ENCODE measurements around the gene SLC25A23.
"Not testable (repeated sequence)": the region's sequence is repeated elsewhere in the genome, so short reads cannot be mapped to it uniquely, and the experiment has no call there.

The SLC25A23 gene

DNA sequence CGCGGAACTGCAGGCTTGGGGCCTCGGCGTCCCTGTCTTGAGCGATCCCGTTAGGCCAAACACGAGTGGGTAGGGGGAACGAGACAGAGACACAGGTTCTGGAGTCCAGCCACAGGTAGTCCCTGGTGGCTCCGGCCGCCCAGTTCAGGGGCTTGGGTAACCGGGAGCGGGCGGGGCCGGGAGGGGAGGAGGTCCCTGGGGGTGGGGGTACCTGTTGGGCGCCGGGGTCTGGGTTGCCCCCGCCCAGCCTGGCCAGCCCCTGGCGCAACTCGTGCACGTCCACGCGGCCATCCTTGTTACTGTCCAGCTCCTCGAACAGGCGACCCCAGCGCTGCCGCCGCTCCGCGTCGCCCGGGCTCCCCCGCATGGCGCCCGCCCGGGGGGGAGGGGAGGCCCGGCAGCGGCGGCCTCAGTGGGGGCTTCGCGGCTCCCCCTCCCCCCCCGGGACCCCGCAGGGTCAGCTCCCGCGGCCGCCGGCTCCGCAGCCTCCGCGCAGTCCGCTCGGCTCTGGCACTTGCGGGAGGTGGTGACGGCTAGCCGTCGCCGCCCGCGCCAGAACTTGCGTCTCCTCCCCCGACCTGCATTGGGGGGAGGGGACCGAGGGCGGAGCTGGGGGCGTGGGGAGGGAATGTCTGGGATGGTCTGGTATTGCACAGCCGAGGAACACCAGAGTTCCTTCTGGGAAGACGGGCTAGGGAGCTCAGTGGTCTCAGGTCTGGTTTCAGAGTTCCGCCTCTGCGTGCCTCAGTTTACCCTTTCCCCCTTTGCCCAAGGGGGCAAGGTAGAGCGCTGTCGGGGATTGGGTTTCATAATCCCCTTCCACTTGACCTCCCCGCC, at the start of gene SLC25A23:
TSS of gene SLC25A23 (minus strand) at position 531 of the 837 bp plus-strand sequence. CDS start at position 367, 164 bp downstream.
- H3K4me1 ChIP-seq (ENCODE audit: insufficient read depth, low read length): no peaks in the 10 kb centered on the region; the same call in 1 of the 2 replicates
- no peaks in the 10 kb centered on the region for H3K9me3 ChIP-seq (ENCODE audit: insufficient read depth, low read depth, low read length)
- H3K27ac ChIP-seq (ENCODE audit: low read length): no peak within 1 kb of the TSS
- H3K27me3 ChIP-seq (ENCODE audit: insufficient read depth, low read length): peaks cover 21% of the 10 kb centered on the region
- peaks cover 10% of the 10 kb centered on the region; the same call in 1 of the 2 replicates for H3K36me3 ChIP-seq (ENCODE audit: insufficient read depth, low read depth, low read length)
- H3K9ac ChIP-seq (ENCODE audit: low read depth, low read length): peak within 1 kb of the TSS; percentile 66; the same call in 1 of the 2 replicates
- H3K4me3 ChIP-seq (ENCODE audit: low read length): peak within 1 kb of the TSS; percentile 91

DNA sequence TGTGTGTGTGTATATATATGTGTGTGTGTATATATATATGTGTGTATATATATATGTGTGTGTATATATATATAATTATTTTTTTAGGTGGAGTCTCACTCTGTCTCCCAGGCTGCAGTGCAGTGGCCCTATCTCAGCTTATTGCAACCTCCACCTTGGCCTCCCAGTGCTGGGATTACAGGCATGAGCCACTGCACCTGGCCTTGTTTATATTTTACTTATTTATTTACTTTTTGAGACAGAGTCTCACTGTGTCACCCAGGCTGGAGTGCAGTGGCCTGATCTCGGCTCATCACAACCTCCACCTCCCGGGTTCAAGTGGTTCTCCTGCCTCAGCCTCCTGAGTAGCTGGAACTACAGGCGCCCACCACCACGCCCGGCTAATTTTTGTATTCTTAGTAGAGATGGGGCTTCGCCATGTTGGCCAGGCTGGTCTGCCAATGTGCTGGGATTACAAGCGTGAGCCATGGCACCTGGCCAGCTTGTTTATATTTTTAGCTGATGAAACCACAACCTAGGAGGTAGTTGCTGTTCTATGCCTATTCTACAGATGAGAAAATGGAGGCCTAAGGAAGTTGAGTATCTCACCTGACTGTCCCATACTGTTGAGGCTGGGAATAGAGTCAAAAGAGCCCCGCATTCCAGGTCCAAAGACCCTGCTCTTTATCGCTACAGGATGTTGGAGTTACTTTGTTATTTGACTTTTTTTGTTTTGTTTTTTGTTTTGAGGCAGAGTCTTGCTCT, 48.6 kb upstream of the SLC25A23 start:
- H3K4me1 ChIP-seq (ENCODE audit: insufficient read depth, low read length); H3K9me3 ChIP-seq (ENCODE audit: insufficient read depth, low read depth, low read length); H3K4me3 ChIP-seq (ENCODE audit: low read length); H3K36me3 ChIP-seq (ENCODE audit: insufficient read depth, low read depth, low read length); H3K27ac ChIP-seq (ENCODE audit: low read length); H3K27me3 ChIP-seq (ENCODE audit: insufficient read depth, low read length); H3K9ac ChIP-seq (ENCODE audit: low read depth, low read length): not testable (repeated sequence)

DNA sequence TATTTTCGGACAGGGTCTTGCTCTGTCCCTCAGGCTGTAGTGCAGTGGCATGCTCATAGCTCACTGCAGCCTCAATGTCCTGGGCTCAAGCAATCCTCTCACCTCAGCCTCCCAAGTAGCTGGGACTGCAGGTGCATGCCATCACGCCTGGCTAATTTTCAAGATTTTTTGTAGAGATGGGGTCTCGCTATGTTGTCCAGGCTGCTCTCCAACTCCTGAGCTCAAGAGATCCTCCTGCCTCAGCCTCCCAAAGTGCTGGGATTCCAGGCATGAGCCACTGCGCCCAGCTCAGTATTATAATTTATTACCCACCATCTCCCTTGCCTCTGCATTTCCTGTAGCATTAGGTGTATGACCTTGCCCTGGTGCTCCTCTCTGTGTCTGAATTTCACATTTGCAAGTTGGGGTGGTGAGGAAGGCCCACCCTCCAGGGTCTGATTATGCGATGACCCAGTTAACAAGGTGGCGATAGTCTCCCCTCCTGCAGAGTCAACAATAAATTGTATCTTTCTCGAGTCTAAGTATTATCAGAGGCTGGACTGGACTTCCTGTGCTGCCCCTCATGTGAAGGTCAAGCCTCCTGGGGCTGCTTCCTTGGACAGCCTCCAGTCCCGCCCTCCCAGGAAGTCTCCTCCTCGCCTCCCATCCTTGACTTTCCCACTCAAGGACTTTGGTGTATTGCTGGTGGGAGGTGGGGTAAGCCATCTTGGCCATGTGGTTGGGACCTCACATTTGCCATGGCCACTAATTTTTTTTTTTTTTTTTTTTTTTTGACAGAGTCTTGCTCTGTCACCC, 44.0 kb upstream of the SLC25A23 start:
- Histone ChIP-seq H3K4me1 (ENCODE audit: insufficient read depth, low read length) (no peaks in the 10 kb centered on the region), H3K9ac (ENCODE audit: low read depth, low read length) (no peak overlapping the region), H3K27ac (ENCODE audit: low read length) (no peak overlapping the region)

DNA sequence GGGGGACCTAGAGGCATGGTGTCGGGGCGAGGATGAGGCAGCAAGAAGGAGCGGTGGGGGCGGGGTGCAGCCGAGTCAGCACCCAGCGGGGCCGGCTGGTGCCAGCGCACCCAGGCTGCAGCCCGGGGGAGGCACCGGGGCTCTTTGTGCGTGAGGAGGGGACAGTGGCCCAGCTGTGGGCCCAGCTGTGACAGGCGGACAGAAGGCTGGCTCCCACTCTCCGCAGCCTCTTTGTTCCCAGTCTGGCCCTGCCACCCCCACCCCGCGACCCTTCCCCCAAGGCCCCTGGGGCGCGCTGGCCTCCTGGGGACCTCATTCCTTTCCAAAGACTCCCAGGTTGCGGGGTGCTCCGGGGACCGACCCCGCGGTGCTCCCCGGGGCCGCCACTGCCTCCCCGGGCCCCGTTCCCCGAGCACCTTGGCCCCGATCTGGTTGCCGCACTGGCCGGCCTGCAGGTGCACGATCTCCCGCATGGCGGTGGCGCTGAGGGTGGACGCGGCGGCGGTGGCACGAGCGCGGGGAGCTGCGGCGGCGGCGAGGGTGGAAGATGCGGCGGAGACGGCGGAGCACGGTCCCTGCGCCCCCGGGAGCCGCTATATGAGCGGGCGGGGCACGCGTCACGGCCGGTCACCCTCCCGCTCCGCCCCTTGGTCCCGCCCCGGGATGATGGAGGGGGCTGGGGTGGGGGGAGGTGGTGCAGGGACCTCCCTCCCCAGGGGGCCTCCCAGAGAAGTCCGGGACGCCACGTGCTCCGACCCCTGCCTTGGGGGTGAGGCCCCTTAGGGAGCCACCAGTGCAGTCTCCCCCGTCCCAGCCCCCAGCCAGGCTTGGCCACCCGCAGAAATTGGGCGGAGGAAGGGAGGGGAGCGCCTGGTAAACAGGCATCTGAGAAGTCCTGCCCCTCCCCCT, 42.4 kb upstream of the SLC25A23 start, which contains the start of gene TUBB4A:
TSS of gene TUBB4A (minus strand) at position 570 of the 909 bp plus-strand sequence. CDS start at position 473, 97 bp downstream.
- H3K4me1 ChIP-seq (ENCODE audit: insufficient read depth, low read length): no peaks in the 10 kb centered on the region
- H3K36me3 ChIP-seq (ENCODE audit: insufficient read depth, low read depth, low read length): no peaks in the 10 kb centered on the region
- H3K9me3 ChIP-seq (ENCODE audit: insufficient read depth, low read depth, low read length): no peaks in the 10 kb centered on the region
- peaks cover 27% of the 10 kb centered on the region for H3K27me3 ChIP-seq (ENCODE audit: insufficient read depth, low read length)
- H3K4me3 ChIP-seq (ENCODE audit: low read length): peak within 1 kb of the TSS; percentile 63
- peak within 1 kb of the TSS; percentile 61; the same call in 1 of the 2 replicates for H3K9ac ChIP-seq (ENCODE audit: low read depth, low read length)
- no peak within 1 kb of the TSS for H3K27ac ChIP-seq (ENCODE audit: low read length)

More for the DNA sequence above, 44.0 kb upstream of the SLC25A23 start:
- H3K27me3 ChIP-seq (ENCODE audit: insufficient read depth, low read length): peaks cover 27% of the 10 kb centered on the region
- H3K9me3 ChIP-seq (ENCODE audit: insufficient read depth, low read depth, low read length): no peaks in the 10 kb centered on the region
- no peak overlapping the region for H3K4me3 ChIP-seq (ENCODE audit: low read length)
- H3K36me3 ChIP-seq (ENCODE audit: insufficient read depth, low read depth, low read length): no peaks in the 10 kb centered on the region

DNA sequence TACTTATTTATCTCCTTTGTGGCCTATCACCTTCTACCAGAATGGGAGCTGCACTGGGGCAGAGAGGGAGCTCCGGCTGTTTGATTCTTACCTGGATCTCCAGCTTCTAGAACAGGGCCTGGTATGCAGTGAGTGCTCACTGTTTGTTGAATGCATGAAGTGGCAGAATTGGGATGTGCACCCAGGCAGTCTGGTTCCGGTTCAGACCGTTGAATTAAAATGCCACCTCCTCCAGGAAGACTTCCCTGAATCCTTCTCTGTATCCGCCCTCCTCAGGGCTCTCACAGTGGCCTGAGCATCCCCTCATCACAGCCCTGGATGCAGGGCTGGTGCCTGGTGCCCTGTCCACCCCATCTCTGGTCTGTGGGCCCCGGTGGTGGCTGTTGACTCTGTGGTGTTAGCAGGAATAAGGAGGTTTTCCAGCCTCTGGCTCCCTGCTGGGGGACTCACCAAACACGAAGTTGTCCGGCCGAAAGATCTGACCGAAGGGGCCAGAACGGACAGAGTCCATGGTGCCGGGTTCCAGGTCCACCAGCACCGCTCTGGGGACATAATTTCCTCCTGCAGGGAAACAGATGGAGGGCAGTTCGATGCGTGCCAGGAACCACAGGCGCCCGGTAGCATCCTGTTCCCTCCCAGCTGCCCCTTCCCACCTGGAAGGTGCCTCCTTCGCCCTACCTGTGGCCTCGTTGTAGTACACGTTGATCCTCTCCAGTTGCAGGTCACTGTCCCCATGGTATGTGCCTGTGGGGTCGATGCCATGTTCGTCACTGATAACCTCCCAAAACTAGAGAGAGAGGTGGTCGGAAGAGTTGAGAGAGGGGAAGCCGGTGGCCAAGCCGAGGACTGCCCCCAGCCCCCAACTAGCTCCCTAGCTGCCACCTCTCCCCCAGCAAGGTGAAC, 41.5 kb upstream of the SLC25A23 start:
- Histone ChIP-seq H3K36me3 (ENCODE audit: insufficient read depth, low read depth, low read length) (no peaks in the 10 kb centered on the region), H3K4me1 (ENCODE audit: insufficient read depth, low read length) (no peaks in the 10 kb centered on the region), H3K27ac (ENCODE audit: low read length) (no peak overlapping the region), H3K27me3 (ENCODE audit: insufficient read depth, low read length) (peaks cover 27% of the 10 kb centered on the region), H3K9me3 (ENCODE audit: insufficient read depth, low read depth, low read length) (no peaks in the 10 kb centered on the region), H3K4me3 (ENCODE audit: low read length) (peak overlapping the region; percentile 63), H3K9ac (ENCODE audit: low read depth, low read length) (peak overlapping the region; percentile 61; the same call in 1 of the 2 replicates)

DNA sequence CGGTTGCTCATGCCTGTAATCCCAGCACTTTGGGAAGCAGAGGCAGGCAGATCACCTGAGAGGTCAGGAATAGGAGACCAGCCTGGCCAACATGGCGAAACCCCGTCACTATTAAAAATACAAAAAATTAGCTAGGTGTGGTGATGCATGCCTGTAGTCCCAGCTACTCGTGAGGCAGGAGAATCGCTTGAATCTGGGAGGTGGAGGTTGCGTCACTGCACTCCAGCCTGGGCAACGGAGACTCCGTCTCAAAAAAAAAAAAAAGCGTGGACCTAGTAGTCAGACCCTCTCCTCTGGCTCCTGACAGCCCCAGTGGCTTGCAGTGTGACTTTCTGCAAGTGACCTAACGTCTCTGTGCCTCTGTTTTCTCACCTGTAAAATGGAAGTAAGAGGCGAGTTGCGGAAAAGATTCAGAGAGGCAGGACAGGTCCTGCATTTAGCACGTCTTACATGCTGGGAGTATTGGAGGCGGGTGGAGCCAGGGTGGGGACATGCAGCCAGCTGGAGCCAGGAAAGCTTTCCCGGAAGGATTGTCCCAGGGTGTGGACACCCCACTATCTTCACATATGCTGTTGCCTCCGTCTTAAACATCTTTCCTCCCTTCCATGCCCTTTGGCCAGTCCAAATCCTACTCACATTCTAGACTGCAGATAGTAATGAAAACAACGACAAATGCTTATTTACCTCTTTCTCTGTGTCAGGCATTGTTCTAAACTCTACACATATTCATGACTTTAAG, 39.6 kb upstream of the SLC25A23 start:
- no peaks in the 10 kb centered on the region for H3K9me3 ChIP-seq (ENCODE audit: insufficient read depth, low read depth, low read length)
- no peak overlapping the region for H3K4me3 ChIP-seq (ENCODE audit: low read length)
- peaks cover 27% of the 10 kb centered on the region for H3K27me3 ChIP-seq (ENCODE audit: insufficient read depth, low read length)

DNA sequence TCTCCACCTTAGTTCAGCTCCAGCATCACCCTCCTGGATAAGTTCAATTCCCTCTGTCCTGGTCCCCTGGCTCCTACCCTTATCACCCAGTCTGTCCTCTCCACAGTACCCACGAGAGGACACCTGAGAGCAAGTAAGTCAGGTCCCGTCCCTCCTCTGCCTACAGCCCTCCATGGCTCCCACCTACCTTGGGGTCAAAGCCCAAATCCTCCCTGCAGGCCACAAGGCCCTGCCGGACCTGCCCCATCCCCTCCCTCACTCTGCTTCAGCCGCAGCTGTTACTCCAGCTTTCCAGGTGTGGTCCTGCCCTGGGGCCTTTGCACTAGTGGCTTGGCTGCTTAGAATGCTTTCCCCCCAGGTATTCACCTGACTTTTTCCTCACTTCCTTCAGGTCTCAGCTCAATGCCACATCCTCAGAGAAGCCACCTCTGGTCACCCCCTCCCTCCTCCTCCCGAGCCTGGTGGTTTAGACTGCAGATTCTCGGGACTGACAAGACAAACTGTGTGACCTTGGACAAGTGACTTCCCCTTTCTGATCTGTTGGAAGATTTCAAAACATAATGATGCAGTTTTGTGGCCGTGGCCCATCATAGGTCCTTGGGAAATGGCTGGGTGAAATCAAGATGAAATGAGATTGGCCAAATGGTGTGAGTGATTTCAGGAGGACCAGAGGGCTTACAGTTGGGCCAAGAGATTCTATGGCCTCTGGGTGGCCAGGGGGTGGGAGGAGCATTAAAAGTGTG, 38.9 kb upstream of the SLC25A23 start:
- Histone ChIP-seq H3K27me3 (ENCODE audit: insufficient read depth, low read length) (peaks cover 27% of the 10 kb centered on the region), H3K4me3 (ENCODE audit: low read length) (no peak overlapping the region), H3K4me1 (ENCODE audit: insufficient read depth, low read length) (no peaks in the 10 kb centered on the region), H3K9ac (ENCODE audit: low read depth, low read length) (no peak overlapping the region), H3K27ac (ENCODE audit: low read length) (no peak overlapping the region), H3K36me3 (ENCODE audit: insufficient read depth, low read depth, low read length) (no peaks in the 10 kb centered on the region), H3K9me3 (ENCODE audit: insufficient read depth, low read depth, low read length) (no peaks in the 10 kb centered on the region)

More for the DNA sequence above, 39.6 kb upstream of the SLC25A23 start:
- Histone ChIP-seq H3K9ac (ENCODE audit: low read depth, low read length) (no peak overlapping the region), H3K4me1 (ENCODE audit: insufficient read depth, low read length) (no peaks in the 10 kb centered on the region), H3K36me3 (ENCODE audit: insufficient read depth, low read depth, low read length) (no peaks in the 10 kb centered on the region), H3K27ac (ENCODE audit: low read length) (no peak overlapping the region)

DNA sequence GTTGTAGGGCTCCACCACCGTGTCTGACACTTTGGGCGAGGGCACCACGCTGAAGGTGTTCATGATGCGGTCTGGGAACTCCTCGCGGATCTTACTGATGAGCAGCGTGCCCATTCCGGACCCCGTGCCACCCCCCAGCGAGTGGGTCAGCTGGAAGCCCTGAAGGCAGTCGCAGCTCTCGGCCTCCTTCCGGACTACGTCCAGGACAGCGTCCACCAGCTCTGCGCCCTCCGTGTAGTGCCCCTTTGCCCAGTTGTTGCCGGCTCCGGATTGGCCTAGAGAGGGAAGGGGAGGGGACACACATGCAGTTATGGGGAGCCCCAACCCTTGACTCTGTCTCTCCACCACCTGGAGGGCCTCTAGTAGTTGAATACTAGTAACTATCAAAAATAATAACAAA, 36.4 kb upstream of the SLC25A23 start:
- no peaks in the 10 kb centered on the region for H3K36me3 ChIP-seq (ENCODE audit: insufficient read depth, low read depth, low read length)
- H3K9me3 ChIP-seq (ENCODE audit: insufficient read depth, low read depth, low read length): no peaks in the 10 kb centered on the region
- peaks cover 9% of the 10 kb centered on the region for H3K27me3 ChIP-seq (ENCODE audit: insufficient read depth, low read length)
- H3K4me1 ChIP-seq (ENCODE audit: insufficient read depth, low read length): no peaks in the 10 kb centered on the region
- no peak overlapping the region for H3K9ac ChIP-seq (ENCODE audit: low read depth, low read length)
- no peak overlapping the region for H3K4me3 ChIP-seq (ENCODE audit: low read length)
- no peak overlapping the region for H3K27ac ChIP-seq (ENCODE audit: low read length)

DNA sequence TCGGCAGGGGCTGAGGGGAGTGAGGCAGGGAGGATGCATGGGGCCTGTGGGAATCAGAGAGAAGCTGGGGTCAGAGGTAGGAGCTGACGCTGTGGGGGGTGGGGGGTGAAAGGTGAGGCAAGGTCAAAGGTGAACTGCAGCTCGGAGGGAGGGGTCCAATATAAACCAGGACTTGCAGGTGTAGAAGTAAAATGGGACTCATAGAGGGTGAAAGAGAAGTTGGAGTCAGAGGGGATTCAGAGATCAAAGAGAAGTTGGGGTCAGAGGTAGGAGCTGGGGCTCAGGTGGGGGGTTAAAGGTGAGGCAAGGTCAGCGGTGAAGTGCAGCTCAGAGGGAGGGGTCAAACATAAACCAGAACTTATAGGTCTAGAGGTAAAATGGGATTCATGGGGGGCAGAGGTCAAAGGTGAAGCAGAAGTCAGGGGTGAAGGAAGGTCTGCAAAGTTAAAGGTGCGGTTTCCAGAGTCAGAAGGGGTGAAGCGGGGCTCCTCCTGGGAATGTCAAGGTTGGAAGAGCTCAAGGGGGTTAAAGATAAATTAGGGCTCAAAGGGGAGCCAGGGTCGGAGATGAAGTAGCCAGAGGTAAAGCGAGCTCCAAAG, 34.9 kb upstream of the SLC25A23 start:
- no peaks in the 10 kb centered on the region for H3K9me3 ChIP-seq (ENCODE audit: insufficient read depth, low read depth, low read length)
- H3K36me3 ChIP-seq (ENCODE audit: insufficient read depth, low read depth, low read length): no peaks in the 10 kb centered on the region
- H3K27ac ChIP-seq (ENCODE audit: low read length): no peak overlapping the region
- H3K4me3 ChIP-seq (ENCODE audit: low read length): no peak overlapping the region
- H3K4me1 ChIP-seq (ENCODE audit: insufficient read depth, low read length): no peaks in the 10 kb centered on the region
- no peak overlapping the region for H3K9ac ChIP-seq (ENCODE audit: low read depth, low read length)
- H3K27me3 ChIP-seq (ENCODE audit: insufficient read depth, low read length): 0 out of 2 replicates have a peak, but pooled peaks cover 4% of the 10 kb centered on the region

All from iPS-20b (cell line).